Gastroesophageal sphincter (tissue), 4 donors: Measurements from ENCODE around the gene HS1BP3. TPM values are rescaled to one million over a fixed set of nuclear protein-coding genes. Genes with fewer than 3 reads are reported as not detected.

ENCODE experiments used
- ATAC-seq: fragments of 150-250 bp; one replicate; pipeline ENCODE4 v1.9.1; 2016; ENCODE audit warnings: mild to moderate bottlenecking, moderate library complexity
- H3K27ac ChIP-seq, 4 donors: fragments of 200-600 bp; sonication (generic) in 3 of 4; 1 replicate in 3 of 4; 2 replicates in 1 of 4; pipeline ENCODE4 v1.5.1; 2016 to 2019
- H3K27me3 ChIP-seq: fragments of 200-600 bp; sonication (generic); one replicate; pipeline ENCODE4 v1.5.1; 2019
- H3K36me3 ChIP-seq, 2 donors: fragments of 200-600 bp; sonication (generic); one replicate each; pipeline ENCODE4 v1.5.1; 2019; ENCODE audit warnings: control low read depth in 1 of 2
- H3K4me1 ChIP-seq, 3 donors: fragments of 200-600 bp; sonication (generic); 1 replicate in 2 of 3; 2 replicates in 1 of 3; pipeline ENCODE4 v1.5.1; 2016 to 2019; ENCODE audit warnings: control low read depth in 2 of 3
- H3K4me3 ChIP-seq, 2 donors: fragments of 200-600 bp; sonication (generic); one replicate each; pipeline ENCODE4 v1.5.1; 2019; ENCODE audit warnings: mild to moderate bottlenecking in 1 of 2, moderate library complexity in 1 of 2
- H3K9me3 ChIP-seq, 3 donors: fragments of 200-600 bp; sonication (generic); one replicate each; pipeline ENCODE4 v1.5.1; 2017 to 2019; ENCODE audit warnings: control low read depth in 2 of 3
- EP300 ChIP-seq: sonication (generic); formaldehyde crosslinking; IDR thresholded peaks from one replicate; pipeline ENCODE4 v1.6.1; 2017; ENCODE audit warnings: antibody characterized with exemption, mild to moderate bottlenecking
- POLR2A ChIP-seq, 2 donors: fragments of 450-650 bp; IDR thresholded peaks; one replicate each; pipeline ENCODE4 v1.6.1; 2017; ENCODE audit warnings: antibody characterized with exemption in 2 of 2, mild to moderate bottlenecking in 2 of 2, moderate library complexity in 1 of 2
- POLR2AphosphoS5 ChIP-seq: sonication (generic); formaldehyde crosslinking; IDR thresholded peaks from one replicate; pipeline ENCODE4 v1.6.1; 2017; ENCODE audit warnings: antibody characterized with exemption
- WGBS, 2 donors: methylation state at CpG; one replicate each; pipeline ENCODE4 v1.1.5; 2018; ENCODE audit warnings: low coverage in 1 of 2; 5-methylcytosine and 5-hydroxymethylcytosine counted together
- total RNA-seq, 4 donors: library from RNA; depleted of rRNA; stranded (reverse); fragments of >200 nt; gene quantifications; one replicate each; pipeline ENCODE4 v1.1.0, GENCODE V29; 2016
- TF ChIP-seq, protein P1 (sequence below), 4 experiments: fragments of 200-600 bp in 2 of 4; fragments of 450-650 bp in 2 of 4; sonication (generic) in 1 of 4; IDR thresholded peaks; one replicate each; pipeline ENCODE4 v1.5.1; 2017 to 2019; ENCODE audit warnings: antibody characterized with exemption in 4 of 4, mild to moderate bottlenecking in 2 of 4, moderate library complexity in 2 of 4

HS1BP3 gene
- total RNA-seq, 4 donors from 2014 or later: 42.8 to 89.1 (median 61.4) TPM

GRCh38 chr2:20652141-20652540, 1.2 kb upstream of the HS1BP3 start:
- H3K9me3 ChIP-seq: no peaks in the 10 kb centered on the region
- H3K36me3 ChIP-seq: peaks cover 0 to 2% of the 10 kb centered on the region in 2 donors
- WGBS, 2 donors: 70 to 73% methylated on average over 6 to 7 of the region's 7 CpGs
- H3K27ac ChIP-seq: peak overlapping the region; percentile 93 to 99 (median 98)
- ATAC-seq: no peak
- no peaks in the 10 kb centered on the region for H3K27me3 ChIP-seq
- H3K4me1 ChIP-seq: peaks cover 0 to 48% (median 24%) of the 10 kb centered on the region in 3 donors
- H3K4me3 ChIP-seq: no peak overlapping the region
- TF ChIP-seq, protein P1, sequence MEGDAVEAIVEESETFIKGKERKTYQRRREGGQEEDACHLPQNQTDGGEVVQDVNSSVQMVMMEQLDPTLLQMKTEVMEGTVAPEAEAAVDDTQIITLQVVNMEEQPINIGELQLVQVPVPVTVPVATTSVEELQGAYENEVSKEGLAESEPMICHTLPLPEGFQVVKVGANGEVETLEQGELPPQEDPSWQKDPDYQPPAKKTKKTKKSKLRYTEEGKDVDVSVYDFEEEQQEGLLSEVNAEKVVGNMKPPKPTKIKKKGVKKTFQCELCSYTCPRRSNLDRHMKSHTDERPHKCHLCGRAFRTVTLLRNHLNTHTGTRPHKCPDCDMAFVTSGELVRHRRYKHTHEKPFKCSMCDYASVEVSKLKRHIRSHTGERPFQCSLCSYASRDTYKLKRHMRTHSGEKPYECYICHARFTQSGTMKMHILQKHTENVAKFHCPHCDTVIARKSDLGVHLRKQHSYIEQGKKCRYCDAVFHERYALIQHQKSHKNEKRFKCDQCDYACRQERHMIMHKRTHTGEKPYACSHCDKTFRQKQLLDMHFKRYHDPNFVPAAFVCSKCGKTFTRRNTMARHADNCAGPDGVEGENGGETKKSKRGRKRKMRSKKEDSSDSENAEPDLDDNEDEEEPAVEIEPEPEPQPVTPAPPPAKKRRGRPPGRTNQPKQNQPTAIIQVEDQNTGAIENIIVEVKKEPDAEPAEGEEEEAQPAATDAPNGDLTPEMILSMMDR (IDR thresholded peaks at IDR 0.05): no peak
- TF ChIP-seq POLR2AphosphoS5: no peak
- TF ChIP-seq POLR2A (IDR thresholded peaks at IDR 0.05): no peak
- no peak for TF ChIP-seq EP300

GRCh38 chr2:20651731-20652099, 817 bp upstream of the HS1BP3 start:
- H3K4me1 ChIP-seq: peaks cover 0 to 52% (median 24%) of the 10 kb centered on the region in 3 donors
- no peak for ATAC-seq
- peak overlapping the region in 1 of 2 donors; percentile 96 for H3K4me3 ChIP-seq
- 76 to 96% methylated on average over 3 to 5 of the region's 7 CpGs for WGBS, 2 donors
- no peak for TF ChIP-seq EP300
- TF ChIP-seq, protein P1 (IDR thresholded peaks at IDR 0.05): no peak
- no peak for TF ChIP-seq POLR2A (IDR thresholded peaks at IDR 0.05)
- no peak for TF ChIP-seq POLR2AphosphoS5
- H3K9me3 ChIP-seq: no peaks in the 10 kb centered on the region
- H3K36me3 ChIP-seq: peaks cover 0 to 6% of the 10 kb centered on the region in 2 donors
- H3K27me3 ChIP-seq: no peaks in the 10 kb centered on the region
- peak overlapping the region; percentile 93 to 99 (median 98) for H3K27ac ChIP-seq

DNA sequence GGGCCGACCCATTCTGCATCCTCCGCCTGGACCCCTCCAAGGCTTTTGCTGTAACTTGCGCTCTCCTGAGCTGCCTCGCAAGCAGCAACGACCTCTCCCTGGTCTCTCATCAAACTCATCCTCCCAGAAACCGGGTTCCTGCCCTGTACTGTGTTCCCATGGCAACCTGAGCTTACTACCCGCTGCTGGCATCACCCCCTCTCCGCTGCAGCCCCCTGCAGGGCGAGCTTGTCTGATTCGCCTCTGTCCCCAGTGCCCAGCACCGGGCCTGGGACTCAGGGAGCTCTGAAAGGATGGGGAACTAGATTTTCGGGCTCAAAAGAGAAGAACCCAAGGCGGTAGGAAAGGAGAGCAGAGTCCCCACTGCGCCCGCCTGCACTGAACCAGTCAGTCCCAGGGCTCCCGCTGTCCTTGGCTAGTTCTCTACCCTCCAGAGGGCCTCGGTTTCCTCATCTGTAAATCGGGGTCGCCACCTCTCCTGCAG, 463 bp downstream of the HS1BP3 start:
- 7 to 13% methylated on average over 7 to 12 of the region's 19 CpGs for WGBS, 2 donors

GRCh38 chr2:20649976-20650375, 922 bp downstream of the HS1BP3 start:
- peaks cover 0 to 23% of the 10 kb centered on the region in 2 donors for H3K36me3 ChIP-seq
- peaks cover 0 to 55% (median 24%) of the 10 kb centered on the region in 3 donors for H3K4me1 ChIP-seq
- no peaks in the 10 kb centered on the region for H3K9me3 ChIP-seq
- peak overlapping the region; percentile 93 to 99 (median 98) for H3K27ac ChIP-seq
- no peak for ATAC-seq
- H3K4me3 ChIP-seq: peak overlapping the region; percentile 89 to 96
- WGBS, 2 donors: 11 to 33% methylated on average over 4 to 7 of the region's 7 CpGs
- no peak for TF ChIP-seq POLR2AphosphoS5
- TF ChIP-seq, protein P1 (IDR thresholded peaks at IDR 0.05): no peak
- no peak for TF ChIP-seq EP300
- no peak for TF ChIP-seq POLR2A (IDR thresholded peaks at IDR 0.05)
- H3K27me3 ChIP-seq: no peaks in the 10 kb centered on the region

More for the DNA sequence above, 463 bp downstream of the HS1BP3 start:
- ATAC-seq: peak; percentile 2
- peaks cover 0 to 18% of the 10 kb centered on the region in 2 donors for H3K36me3 ChIP-seq
- H3K4me3 ChIP-seq: peak overlapping the region; percentile 89 to 96
- no peaks in the 10 kb centered on the region for H3K9me3 ChIP-seq
- TF ChIP-seq POLR2AphosphoS5: no peak
- TF ChIP-seq, protein P1 (IDR thresholded peaks at IDR 0.05): no peak
- no peak for TF ChIP-seq POLR2A (IDR thresholded peaks at IDR 0.05)
- TF ChIP-seq EP300: no peak
- no peaks in the 10 kb centered on the region for H3K27me3 ChIP-seq
- H3K4me1 ChIP-seq: peaks cover 0 to 55% (median 24%) of the 10 kb centered on the region in 3 donors
- H3K27ac ChIP-seq: peak overlapping the region; percentile 93 to 99 (median 98)

DNA sequence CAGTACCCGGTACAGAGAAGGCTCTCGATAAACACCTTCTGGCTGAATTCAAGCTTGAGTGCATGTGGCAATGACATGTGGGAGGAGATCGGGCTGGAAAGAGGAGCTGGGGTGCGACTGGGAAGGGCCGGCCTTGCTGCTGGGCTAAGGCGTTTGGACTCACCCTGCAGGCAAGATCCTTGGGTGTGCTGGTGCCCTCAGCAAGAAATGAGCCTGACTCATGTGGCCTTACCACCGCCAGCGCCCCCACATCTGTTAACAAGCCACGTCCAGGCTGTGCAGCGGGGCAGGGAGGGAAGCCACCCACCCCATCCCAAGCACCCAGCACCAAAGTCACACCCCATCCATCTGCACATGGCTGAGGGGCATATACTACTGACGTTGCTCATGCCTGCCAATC, 1.3 kb downstream of the HS1BP3 start:
- H3K27ac ChIP-seq: peak overlapping the region; percentile 93 to 99 (median 98)
- peak overlapping the region; percentile 89 to 96 for H3K4me3 ChIP-seq
- no peak for ATAC-seq
- TF ChIP-seq POLR2AphosphoS5: peak; percentile 20
- TF ChIP-seq, protein P1 (IDR thresholded peaks at IDR 0.05): no peak
- WGBS, 2 donors: 0 to 45% methylated on average over 2 of the region's 11 CpGs
- peaks cover 0 to 55% (median 24%) of the 10 kb centered on the region in 3 donors for H3K4me1 ChIP-seq
- H3K27me3 ChIP-seq: no peaks in the 10 kb centered on the region
- no peaks in the 10 kb centered on the region for H3K9me3 ChIP-seq
- H3K36me3 ChIP-seq: peaks cover 0 to 27% of the 10 kb centered on the region in 2 donors
